Hepatocyte (in vitro differentiated cells): ENCODE data around the gene PNKP. TPM values are rescaled to one million over a fixed set of nuclear protein-coding genes. Genes with fewer than 3 reads are reported as not detected.

ENCODE experiments used
- DNase-seq: peaks from one replicate; pipeline ENCODE4 v3.0.0-alpha.2; 2016; ENCODE audit warnings: low spot score
- H2AFZ ChIP-seq: fragments of 200-600 bp; sonication (generic); 2 replicates; pipeline ENCODE4 v1.6.0; 2016; ENCODE audit warnings: antibody characterized with exemption, mild to moderate bottlenecking
- H3K27ac ChIP-seq: fragments of 200-600 bp; sonication (generic); 2 replicates; pipeline ENCODE4 v1.5.1; 2016; ENCODE audit warnings: mild to moderate bottlenecking
- H3K27me3 ChIP-seq: fragments of 200-600 bp; sonication (generic); 2 replicates; pipeline ENCODE4 v1.6.1; 2016
- H3K36me3 ChIP-seq: fragments of 200-600 bp; sonication (generic); replicated peaks from 2 replicates; pipeline ENCODE4 v1.5.1; 2016; ENCODE audit warnings: low read depth; ENCODE audit not compliant: insufficient read depth
- H3K4me1 ChIP-seq: fragments of 200-600 bp; sonication (generic); 2 replicates; pipeline ENCODE4 v1.5.1; 2016; ENCODE audit warnings: mild to moderate bottlenecking, moderate library complexity; ENCODE audit not compliant: insufficient read depth
- H3K4me2 ChIP-seq: fragments of 200-600 bp; sonication (generic); 2 replicates; pipeline ENCODE4 v1.6.0; 2016
- H3K4me3 ChIP-seq: fragments of 200-600 bp; sonication (generic); 2 replicates; pipeline ENCODE4 v1.5.1; 2016; ENCODE audit warnings: mild to moderate bottlenecking
- H3K79me2 ChIP-seq: fragments of 200-600 bp; sonication (generic); 2 replicates; pipeline ENCODE4 v1.6.0; 2017; ENCODE audit warnings: mild to moderate bottlenecking
- H3K9me2 ChIP-seq: fragments of 200-600 bp; sonication (generic); replicated peaks from 2 replicates; pipeline ENCODE4 v1.6.0; 2017; ENCODE audit warnings: mild to moderate bottlenecking; ENCODE audit not compliant: insufficient read depth
- H3K9me3 ChIP-seq: fragments of 200-600 bp; sonication (generic); 2 replicates; pipeline ENCODE4 v1.5.1; 2016; ENCODE audit warnings: low read depth, mild to moderate bottlenecking
- H4K20me1 ChIP-seq: fragments of 200-600 bp; sonication (generic); 2 replicates; pipeline ENCODE4 v1.6.0; 2016; ENCODE audit warnings: mild to moderate bottlenecking; ENCODE audit not compliant: insufficient read depth, poor library complexity, severe bottlenecking
- CTCF ChIP-seq: fragments of 200-600 bp; sonication (generic); IDR thresholded peaks from 2 replicates; pipeline ENCODE4 v1.5.1; 2016; ENCODE audit warnings: antibody characterized with exemption, mild to moderate bottlenecking; ENCODE audit not compliant: poor library complexity
- EZH2 ChIP-seq: fragments of 200-600 bp; sonication (generic); IDR thresholded peaks from 2 replicates; pipeline ENCODE4 v1.6.1; 2016; ENCODE audit warnings: antibody characterized with exemption, mild to moderate bottlenecking, borderline replicate concordance
- EZH2phosphoT487 ChIP-seq: fragments of 200-600 bp; sonication (generic); IDR thresholded peaks from one replicate; pipeline ENCODE4 v1.6.1; 2018; ENCODE audit warnings: antibody characterized with exemption, mild to moderate bottlenecking, low read depth, moderate library complexity; ENCODE audit not compliant: unreplicated experiment, severe bottlenecking
- WGBS: methylation state at CpG from one replicate; pipeline ENCODE4 v1.1.6; 2016; ENCODE audit warnings: low lambda C conversion rate; ENCODE audit errors: missing lambda C conversion rate; 5-methylcytosine and 5-hydroxymethylcytosine counted together
- polyA plus RNA-seq: library from polyadenylated mRNA; unstranded; fragments of >200 nt; fragmentation: Nextera tagmentation; extraction: Ambion mirVana; gene quantifications from 2 replicates; pipeline ENCODE4 v1.2.1, GENCODE V29; 2016
- total RNA-seq: library from RNA; depleted of rRNA; stranded (reverse); fragments of >200 nt; gene quantifications from 2 replicates; pipeline ENCODE4 v1.2.3, GENCODE V29; 2014

PNKP gene
- total and polyA plus RNA-seq, 2 experiments from 2014 or later, result 27.0 to 68.6 TPM

GRCh38 chr19:49860336-49861102 lies 6.9 kb downstream of the PNKP start:
- peaks cover 33% of the 10 kb centered on the region for H4K20me1 ChIP-seq
- no peaks in the 10 kb centered on the region for H3K36me3 ChIP-seq
- no peaks in the 10 kb centered on the region for H3K9me3 ChIP-seq
- H3K4me3 ChIP-seq, result no peak overlapping the region
- H3K4me1 ChIP-seq, result peaks cover 5% of the 10 kb centered on the region
- DNase-seq, result no peak
- H3K79me2 ChIP-seq, result peaks cover 25% of the 10 kb centered on the region
- H2AFZ ChIP-seq, result no peak overlapping the region
- TF ChIP-seq EZH2phosphoT487 (no peak), CTCF (no peak), EZH2 (no peak)
- no peaks in the 10 kb centered on the region for H3K27me3 ChIP-seq
- H3K9me2 ChIP-seq, result no peaks in the 10 kb centered on the region
- 71% methylated on average over 14 of the region's 17 CpGs for WGBS
- H3K4me2 ChIP-seq, result no peak overlapping the region
- H3K27ac ChIP-seq, result peak overlapping the region; percentile 58

GRCh38 chr19:49859682-49860335 lies 7.6 kb downstream of the PNKP start:
- H3K9me2 ChIP-seq, result no peaks in the 10 kb centered on the region
- no peak overlapping the region for H2AFZ ChIP-seq
- no peak overlapping the region for H3K4me3 ChIP-seq
- DNase-seq, result no peak
- H3K79me2 ChIP-seq, result peaks cover 28% of the 10 kb centered on the region
- H3K4me1 ChIP-seq, result peaks cover 5% of the 10 kb centered on the region
- peaks cover 5% of the 10 kb centered on the region for H3K36me3 ChIP-seq
- WGBS, result 89% methylated on average over 22 of the region's 22 CpGs
- no peak overlapping the region for H3K4me2 ChIP-seq
- H3K27ac ChIP-seq, result no peak overlapping the region
- no peaks in the 10 kb centered on the region for H3K27me3 ChIP-seq
- no peaks in the 10 kb centered on the region for H3K9me3 ChIP-seq
- no peak for TF ChIP-seq CTCF
- no peak for TF ChIP-seq EZH2
- TF ChIP-seq EZH2phosphoT487, result no peak
- H4K20me1 ChIP-seq, result peaks cover 40% of the 10 kb centered on the region

- Histone ChIP-seq H3K36me3 (peaks cover 5% of the 10 kb centered on the region), H3K9me3 (no peaks in the 10 kb centered on the region), H3K27me3 (no peaks in the 10 kb centered on the region), H3K4me2 (no peak overlapping the region), H3K9me2 (no peaks in the 10 kb centered on the region), H2AFZ (no peak overlapping the region), H3K79me2 (peaks cover 31% of the 10 kb centered on the region), H3K4me1 (peaks cover 5% of the 10 kb centered on the region), H3K4me3 (no peak overlapping the region), H4K20me1 (peaks cover 51% of the 10 kb centered on the region), H3K27ac (no peak overlapping the region)
- TF ChIP-seq CTCF, result no peak
- TF ChIP-seq EZH2phosphoT487, result no peak
- TF ChIP-seq EZH2, result no peak
- DNase-seq, result no peak
- 91% methylated on average over 33 of the region's 37 CpGs for WGBS
These were observed 9.0 kb downstream of the PNKP start for GRCh38 chr19:49858088-49858985.
